HG03575 (cell line): ENCODE results near the gene TRNAU1AP.
"Not testable (repeated sequence)": the region's sequence is repeated elsewhere in the genome, so short reads cannot be mapped to it uniquely, and the experiment has no call there.

Experiments
- ATAC-seq: cut with Tn5 transposase; IDR thresholded peaks from one replicate; pipeline ENCODE4 v1.9.1; 2021; ENCODE audit not compliant: unreplicated experiment, insufficient number of reproducible peaks, low FRiP score; ENCODE audit errors: extremely low read depth

Gene TRNAU1AP

DNA sequence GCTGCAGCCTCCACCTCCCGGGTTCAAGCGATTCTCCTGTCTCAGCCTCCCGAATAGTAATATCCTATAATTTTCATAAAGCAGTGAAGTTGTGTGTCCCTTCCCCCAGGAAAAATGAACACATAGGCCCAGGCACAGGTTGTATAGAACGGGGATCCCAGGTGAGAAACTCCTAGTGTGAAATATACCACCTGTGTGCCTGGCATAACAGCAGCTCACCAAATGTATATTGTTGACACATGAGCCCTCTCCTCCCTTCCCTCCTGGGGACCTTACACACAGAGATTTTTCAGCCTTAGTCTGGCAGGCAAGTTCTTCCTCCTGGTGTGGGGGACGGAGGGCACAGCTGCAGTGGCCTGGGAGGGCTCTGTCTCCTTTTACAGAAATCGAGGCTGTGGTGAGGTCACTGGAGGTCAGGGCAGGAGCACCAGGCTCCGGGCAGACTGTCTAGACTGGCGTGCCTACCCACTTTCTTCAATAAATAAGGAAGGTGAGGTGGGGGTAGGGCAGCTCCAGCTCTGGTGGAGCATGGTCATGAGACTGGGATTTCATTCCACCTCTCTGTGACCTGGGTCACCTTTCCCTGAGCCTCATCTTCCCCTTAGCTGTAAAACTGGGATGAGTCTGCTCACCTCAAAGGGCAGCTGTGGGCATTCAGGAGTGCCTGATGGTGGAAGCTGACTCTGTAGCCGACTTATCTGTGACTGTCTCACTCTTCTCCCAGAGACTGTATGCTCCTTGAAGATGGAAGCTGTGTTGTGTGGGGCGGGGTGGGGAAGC lies 32.7 kb upstream of the TRNAU1AP start:
- ATAC-seq, result no peak

DNA sequence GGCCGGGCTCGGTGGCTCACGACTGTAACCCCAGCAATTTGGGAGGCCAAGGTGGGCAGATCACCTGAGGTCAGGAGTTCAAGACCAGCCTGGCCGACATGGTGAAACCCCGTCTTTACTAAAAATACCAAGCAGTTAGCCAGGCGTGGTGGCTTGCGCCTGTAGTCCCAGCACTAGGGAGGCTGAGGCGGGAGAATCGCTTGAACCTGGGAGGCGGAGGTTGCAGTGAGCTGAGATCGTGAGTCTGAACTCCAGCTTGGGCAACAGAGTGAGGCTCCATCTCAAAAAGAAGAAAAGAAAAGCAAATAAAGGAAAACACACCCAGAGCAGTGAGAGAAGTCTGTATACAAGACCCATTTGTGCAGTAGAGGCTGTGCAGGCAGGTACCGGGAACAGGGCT lies 32.1 kb upstream of the TRNAU1AP start:
- not testable (repeated sequence) for ATAC-seq

DNA sequence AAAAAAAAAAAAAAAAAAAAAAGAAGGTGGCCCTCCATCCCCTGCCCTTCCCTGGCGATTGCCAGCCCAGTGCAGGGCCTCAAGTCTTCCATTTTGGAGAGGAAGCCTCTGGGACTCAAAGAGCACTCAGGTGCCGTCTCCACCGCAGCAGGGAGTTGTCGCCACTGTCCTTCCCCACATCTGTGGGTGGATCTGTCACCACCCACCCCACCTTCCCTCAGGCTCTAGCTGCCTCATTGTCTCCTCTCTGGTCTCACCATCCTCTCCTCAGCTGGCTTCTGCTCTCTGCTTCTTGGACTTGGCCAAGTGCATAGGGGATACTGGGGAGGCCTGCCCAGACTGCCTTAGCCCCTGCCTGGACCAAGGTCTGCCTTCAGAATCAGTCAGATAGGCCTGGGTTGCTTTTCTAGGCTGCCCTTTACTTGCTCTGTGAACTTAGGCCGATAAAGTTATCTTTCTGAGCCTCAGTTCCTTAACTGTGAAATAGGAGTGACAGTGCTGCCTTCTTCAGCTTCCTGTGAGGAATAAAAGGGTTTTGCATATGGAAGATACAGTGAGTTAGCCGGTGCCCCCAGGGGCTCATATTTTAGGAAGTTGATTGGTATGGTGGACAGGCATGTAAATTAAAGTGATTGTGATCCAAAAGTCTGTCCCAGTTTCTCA lies 31.3 kb upstream of the TRNAU1AP start:
- no peak for ATAC-seq

GRCh38 chr1:28522537-28522936 lies 30.3 kb upstream of the TRNAU1AP start:
- ATAC-seq, result not testable (repeated sequence)

DNA sequence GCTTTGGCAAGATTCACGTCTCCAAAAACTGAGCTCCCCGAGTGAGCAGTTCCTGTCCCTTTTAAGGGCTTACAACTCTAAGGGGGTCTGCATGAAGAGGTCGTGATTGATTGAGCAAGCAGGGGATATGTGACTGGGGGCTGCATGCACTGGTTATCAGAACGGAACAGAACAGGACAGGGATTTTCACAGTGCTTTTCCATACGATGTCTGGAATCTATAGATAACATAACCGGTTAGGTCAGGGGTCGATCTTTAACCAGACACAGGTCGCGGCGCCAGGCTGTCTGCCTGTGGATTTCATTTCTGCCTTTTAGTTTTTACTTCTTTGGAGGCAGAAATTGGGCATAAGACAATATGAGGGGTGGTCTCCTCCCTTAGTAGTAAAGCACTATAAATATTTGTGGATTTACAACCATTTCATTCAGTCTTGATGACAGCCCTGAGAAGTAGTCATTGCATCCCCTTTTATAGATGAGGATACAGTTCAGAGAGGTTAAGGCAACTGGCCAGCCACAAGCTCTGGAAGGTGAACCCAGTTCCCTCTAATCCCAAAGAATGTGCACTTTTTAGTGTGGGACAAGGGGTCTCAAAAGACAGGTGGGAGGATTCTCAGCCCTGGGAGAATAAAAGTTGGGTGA lies 27.8 kb upstream of the TRNAU1AP start:
- not testable (repeated sequence) for ATAC-seq

DNA sequence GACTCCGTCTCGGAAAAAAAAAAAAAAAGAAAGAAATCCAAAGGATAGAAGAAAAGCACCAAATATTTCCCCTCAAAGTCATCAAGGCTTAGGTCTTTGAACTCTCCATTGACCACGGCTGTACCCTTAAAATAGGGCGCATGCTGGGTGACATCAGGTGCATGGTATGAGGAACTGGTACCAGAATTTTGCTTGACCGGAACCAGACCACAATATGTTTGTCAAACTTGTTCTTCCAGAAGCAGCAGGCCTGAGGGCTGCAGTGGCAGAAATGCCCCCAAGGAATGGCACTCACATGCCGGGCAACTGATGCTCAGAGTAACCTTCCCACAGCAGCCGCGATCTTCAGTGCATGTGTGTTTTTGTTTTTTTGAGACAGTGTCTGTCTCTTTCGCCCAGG lies 26.0 kb upstream of the TRNAU1AP start:
- ATAC-seq, result no peak

DNA sequence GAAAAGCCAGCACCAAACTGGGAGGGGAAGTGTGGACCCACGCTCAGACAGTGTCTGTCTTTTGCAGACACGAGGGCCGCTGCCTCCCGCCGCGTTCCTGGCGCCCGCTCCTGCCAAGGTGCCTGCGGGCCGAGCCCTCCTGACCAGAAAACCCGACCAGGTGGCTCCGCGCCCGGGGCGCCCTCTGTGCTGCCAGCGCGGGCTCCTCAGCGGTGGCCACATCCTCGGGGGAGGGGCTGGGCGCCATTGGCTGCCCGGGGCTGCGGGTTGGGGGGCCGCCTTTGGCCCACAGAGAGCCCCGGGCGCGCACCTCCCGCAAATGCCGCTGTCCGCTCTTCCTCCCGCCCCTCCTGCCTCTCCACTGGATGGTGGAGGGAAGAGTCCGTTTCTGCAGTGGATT lies 22.4 kb upstream of the TRNAU1AP start:
- ATAC-seq, result no peak

- ATAC-seq, result no peak
Observed at GRCh38 chr1:28534671-28535070, 18.2 kb upstream of the TRNAU1AP start.

DNA sequence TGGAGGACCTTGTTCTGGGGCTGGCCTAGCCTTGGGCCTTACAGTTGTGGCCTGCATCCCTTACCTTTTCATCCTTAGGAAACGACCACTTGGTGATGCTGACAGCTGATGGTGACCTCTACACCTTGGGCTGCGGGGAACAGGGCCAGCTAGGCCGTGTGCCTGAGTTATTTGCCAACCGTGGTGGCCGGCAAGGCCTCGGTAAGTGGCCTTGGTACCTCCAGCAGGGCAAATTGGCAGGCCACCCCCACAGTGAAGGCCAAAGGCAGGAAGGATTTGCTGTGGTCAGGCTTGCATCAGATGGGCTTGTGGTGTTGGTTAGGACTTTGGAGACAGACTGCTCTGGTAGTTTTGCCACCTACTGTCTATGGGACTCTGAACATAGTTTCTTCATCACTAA lies 17.7 kb upstream of the TRNAU1AP start:
- no peak for ATAC-seq

- ATAC-seq, result no peak
Observed at GRCh38 chr1:28537457-28538199, 15.3 kb upstream of the TRNAU1AP start.

- no peak for ATAC-seq
Observed at GRCh38 chr1:28538286-28538685, 14.6 kb upstream of the TRNAU1AP start.

- no peak for ATAC-seq
Observed at GRCh38 chr1:28540651-28541050, 12.2 kb upstream of the TRNAU1AP start.

DNA sequence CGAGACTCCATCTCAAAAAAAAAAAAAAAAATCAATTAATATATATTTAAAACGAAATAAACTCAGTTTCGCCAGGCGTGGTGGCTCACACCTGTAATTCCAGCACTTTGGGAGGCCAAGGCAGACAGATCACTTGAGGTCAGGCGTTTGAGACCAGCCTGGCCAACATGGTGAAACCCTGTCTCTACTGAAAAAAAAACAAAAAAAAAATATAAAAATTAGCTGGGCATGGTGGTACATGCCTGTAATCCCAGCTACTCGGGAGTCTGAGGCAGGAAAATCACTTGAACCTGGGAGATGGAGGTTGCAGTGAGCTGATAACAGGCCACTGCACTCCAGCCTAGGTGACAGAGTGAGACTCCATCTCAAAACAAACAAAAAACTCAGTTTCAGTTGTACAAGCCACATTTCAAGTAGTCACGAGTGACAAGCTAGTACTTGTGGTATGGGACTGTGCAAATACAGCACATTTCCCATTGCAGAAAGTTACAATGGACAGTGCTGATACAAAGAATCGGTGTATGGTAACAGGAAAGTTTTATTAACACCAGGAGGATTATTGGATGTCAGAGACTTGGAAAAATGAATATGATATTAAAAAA lies 11.4 kb upstream of the TRNAU1AP start:
- not testable (repeated sequence) for ATAC-seq

GRCh38 chr1:28545246-28545628 lies 7.6 kb upstream of the TRNAU1AP start:
- ATAC-seq, result no peak

DNA sequence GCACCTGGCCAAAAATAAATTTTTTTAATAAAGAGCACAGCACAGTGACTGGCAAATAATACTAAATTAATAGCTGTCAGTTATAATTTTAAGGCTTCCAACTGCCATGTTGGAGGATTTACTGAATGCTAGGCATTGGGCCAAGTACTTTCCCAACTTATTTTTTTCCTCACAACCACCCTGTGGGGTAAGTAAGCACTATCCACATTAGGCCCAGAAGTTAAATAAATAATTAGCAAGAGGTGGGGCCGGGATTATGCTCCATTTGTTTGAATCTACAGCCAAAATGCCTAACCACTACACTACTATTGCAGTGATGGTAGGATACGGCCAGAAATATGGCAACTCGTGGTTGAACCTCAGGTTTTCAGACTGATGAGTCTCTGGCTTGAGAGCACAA lies 4.6 kb upstream of the TRNAU1AP start:
- no peak for ATAC-seq

GRCh38 chr1:28551381-28551780 lies 1.5 kb upstream of the TRNAU1AP start:
- no peak for ATAC-seq

DNA sequence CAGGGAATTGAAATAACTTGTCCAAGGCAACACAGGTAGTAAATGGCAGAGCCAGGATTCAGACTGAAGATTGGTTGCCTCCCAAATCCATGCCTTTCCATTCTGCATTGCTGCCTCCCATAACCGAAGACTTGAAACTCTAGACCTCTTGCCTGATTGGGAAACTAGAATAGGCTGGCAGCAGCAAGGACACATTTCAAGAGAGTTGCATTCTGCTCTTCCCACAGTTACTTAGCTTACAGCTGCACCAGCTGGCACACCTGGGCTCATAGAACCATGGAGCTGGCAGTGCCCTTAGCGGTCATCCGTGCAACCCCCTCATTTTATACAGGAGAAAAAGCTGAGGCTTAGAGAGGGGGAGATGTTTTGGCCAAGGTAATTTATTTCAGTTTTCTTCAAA lies 8.0 kb downstream of the TRNAU1AP start:
- ATAC-seq, result no peak

GRCh38 chr1:28564310-28564709 lies 11.4 kb downstream of the TRNAU1AP start:
- no peak for ATAC-seq

- no peak for ATAC-seq
Observed at GRCh38 chr1:28565040-28565439, 12.2 kb downstream of the TRNAU1AP start.
